ENCODE results near the gene APEX1. TPM values are rescaled to one million over a fixed set of nuclear protein-coding genes. Genes with fewer than 3 reads are reported as not detected.

Gene APEX1
- total RNA-seq, 3 donors from 2014 or later = 83.9 to 115 (median 93.8) TPM

GRCh38 chr14:20428010-20428365 is 27.0 kb upstream of the APEX1 start:
- H3K4me3 ChIP-seq = no peak overlapping the region
- H3K9me3 ChIP-seq = no peaks in the 10 kb centered on the region
- peaks cover 8% of the 10 kb centered on the region for H3K4me1 ChIP-seq (ENCODE audit: low read depth)
- no peak for ATAC-seq
- no peaks in the 10 kb centered on the region for H3K36me3 ChIP-seq (ENCODE audit: low read depth)
- intact Hi-C loops (cut with DNase I, micrococcal nuclease) = no loop called here
- DNase-seq = no peak
- no peak for TF ChIP-seq CTCF (IDR thresholded peaks at IDR 0.05)

- intact Hi-C loops (cut with DNase I, micrococcal nuclease) = no loop called here
- no peaks in the 10 kb centered on the region for H3K36me3 ChIP-seq (ENCODE audit: low read depth)
- ATAC-seq (no peak), DNase-seq (no peak)
- H3K4me1 ChIP-seq (ENCODE audit: low read depth) = peaks cover 7% of the 10 kb centered on the region
- H3K4me3 ChIP-seq = no peak overlapping the region
- H3K9me3 ChIP-seq = no peaks in the 10 kb centered on the region
- TF ChIP-seq CTCF (IDR thresholded peaks at IDR 0.05) = no peak
Observed at GRCh38 chr14:20428802-20429201, 26.2 kb upstream of the APEX1 start.

GRCh38 chr14:20429801-20430669 is 25.0 kb upstream of the APEX1 start:
- Histone ChIP-seq H3K36me3 (ENCODE audit: low read depth) (no peaks in the 10 kb centered on the region), H3K4me3 (no peak overlapping the region), H3K4me1 (ENCODE audit: low read depth) (peaks cover 7% of the 10 kb centered on the region), H3K9me3 (no peaks in the 10 kb centered on the region)
- ATAC-seq (peak; percentile 77), DNase-seq (peak in 2 of 3 donors; percentile 73 to 78)
- intact Hi-C loops (cut with DNase I, micrococcal nuclease) = no loop called here
- no peak for TF ChIP-seq CTCF (IDR thresholded peaks at IDR 0.05)

- H3K4me1 ChIP-seq (ENCODE audit: low read depth) = peaks cover 7% of the 10 kb centered on the region
- intact Hi-C loops (cut with DNase I, micrococcal nuclease) = no loop called here
- DNase-seq = peak in 1 of 3 donors; percentile 43
- no peaks in the 10 kb centered on the region for H3K9me3 ChIP-seq
- no peak for TF ChIP-seq CTCF (IDR thresholded peaks at IDR 0.05)
- no peak overlapping the region for H3K4me3 ChIP-seq
- no peak for ATAC-seq
- no peaks in the 10 kb centered on the region for H3K36me3 ChIP-seq (ENCODE audit: low read depth)
Observed at GRCh38 chr14:20434701-20435581, 20.1 kb upstream of the APEX1 start.

GRCh38 chr14:20435582-20436362 is 19.3 kb upstream of the APEX1 start, which contains the start of gene KLHL33:
Gene KLHL33, minus strand, starts transcription at chr14:20436166. Its CDS starts 355 bp downstream, at chr14:20435811.
- no peaks in the 10 kb centered on the region for H3K4me1 ChIP-seq (ENCODE audit: low read depth)
- H3K9me3 ChIP-seq = no peaks in the 10 kb centered on the region
- DNase-seq (no peak), ATAC-seq (no peak)
- intact Hi-C loops (cut with DNase I, micrococcal nuclease) = no loop called here
- H3K4me3 ChIP-seq = no peak within 1 kb of the TSS
- H3K36me3 ChIP-seq (ENCODE audit: low read depth) = no peaks in the 10 kb centered on the region
- TF ChIP-seq CTCF (IDR thresholded peaks at IDR 0.05) = no peak
